ENCODE results near the gene PPP6R2. TPM values are rescaled to one million over a fixed set of nuclear protein-coding genes. Genes with fewer than 3 reads are reported as not detected.

PPP6R2 gene
- total and polyA plus RNA-seq, 2 donors, result 45.4 to 45.7 TPM

- WGBS, result 96% methylated on average over 17 of the region's 17 CpGs
- Histone ChIP-seq H3K4me3 (ENCODE audit: low read length in 2 of 2) (no peak overlapping the region), H3K4me1 (ENCODE audit: control insufficient read depth in 2 of 2, insufficient read depth in 2 of 2, low read length in 2 of 2) (peaks cover 0 to 16% of the 10 kb centered on the region in 2 donors), H3K36me3 (ENCODE audit: control insufficient read depth in 2 of 2, insufficient read depth in 2 of 2, low read length in 1 of 2) (peaks cover 84 to 90% of the 10 kb centered on the region in 2 donors), H3K27me3 (ENCODE audit: control insufficient read depth in 2 of 2, insufficient read depth in 1 of 2, low read length in 1 of 2) (no peaks in the 10 kb centered on the region), H3K9me3 (ENCODE audit: control insufficient read depth in 2 of 2, insufficient read depth in 1 of 2, low read length in 1 of 2) (no peaks in the 10 kb centered on the region), H3K27ac (ENCODE audit: low read depth in 1 of 2, low read length in 1 of 2) (no peak overlapping the region)
- DNase-seq (ENCODE audit: low read depth in 6 of 9, low spot score in 9 of 9), result no peak
Observed at GRCh38 chr22:50441428-50441993, 98.4 kb downstream of the PPP6R2 start.

GRCh38 chr22:50443197-50443596 lies 100.1 kb downstream of the PPP6R2 start:
- 93% methylated on average over 15 of the region's 15 CpGs for WGBS
- no peak for DNase-seq (ENCODE audit: low read depth in 6 of 9, low spot score in 9 of 9)

GRCh38 chr22:50443801-50444625 lies 100.9 kb downstream of the PPP6R2 start:
- H3K4me1 ChIP-seq (ENCODE audit: control insufficient read depth in 2 of 2, insufficient read depth in 2 of 2, low read length in 2 of 2), result peaks cover 0 to 16% of the 10 kb centered on the region in 2 donors
- H3K27me3 ChIP-seq (ENCODE audit: control insufficient read depth in 2 of 2, insufficient read depth in 1 of 2, low read length in 1 of 2), result no peaks in the 10 kb centered on the region
- H3K4me3 ChIP-seq (ENCODE audit: low read length in 2 of 2), result no peak overlapping the region
- H3K36me3 ChIP-seq (ENCODE audit: control insufficient read depth in 2 of 2, insufficient read depth in 2 of 2, low read length in 1 of 2), result peaks cover 84 to 90% of the 10 kb centered on the region in 2 donors
- WGBS, result 90% methylated on average over 28 of the region's 28 CpGs
- no peak for DNase-seq (ENCODE audit: low read depth in 6 of 9, low spot score in 9 of 9)
- no peak overlapping the region for H3K27ac ChIP-seq (ENCODE audit: low read depth in 1 of 2, low read length in 1 of 2)
- no peaks in the 10 kb centered on the region for H3K9me3 ChIP-seq (ENCODE audit: control insufficient read depth in 2 of 2, insufficient read depth in 1 of 2, low read length in 1 of 2)

More at GRCh38 chr22:50443197-50443596, 100.1 kb downstream of the PPP6R2 start:
- Histone ChIP-seq H3K36me3 (ENCODE audit: control insufficient read depth in 2 of 2, insufficient read depth in 2 of 2, low read length in 1 of 2) (peaks cover 84 to 90% of the 10 kb centered on the region in 2 donors), H3K4me1 (ENCODE audit: control insufficient read depth in 2 of 2, insufficient read depth in 2 of 2, low read length in 2 of 2) (peaks cover 0 to 16% of the 10 kb centered on the region in 2 donors), H3K27ac (ENCODE audit: low read depth in 1 of 2, low read length in 1 of 2) (no peak overlapping the region), H3K27me3 (ENCODE audit: control insufficient read depth in 2 of 2, insufficient read depth in 1 of 2, low read length in 1 of 2) (no peaks in the 10 kb centered on the region), H3K4me3 (ENCODE audit: low read length in 2 of 2) (no peak overlapping the region), H3K9me3 (ENCODE audit: control insufficient read depth in 2 of 2, insufficient read depth in 1 of 2, low read length in 1 of 2) (no peaks in the 10 kb centered on the region)

GRCh38 chr22:50444663-50445062 lies 101.5 kb downstream of the PPP6R2 start:
- 91% methylated on average over 5 of the region's 5 CpGs for WGBS
- no peak for DNase-seq (ENCODE audit: low read depth in 6 of 9, low spot score in 9 of 9)
- Histone ChIP-seq H3K4me1 (ENCODE audit: control insufficient read depth in 2 of 2, insufficient read depth in 2 of 2, low read length in 2 of 2) (peaks cover 0 to 17% of the 10 kb centered on the region in 2 donors), H3K36me3 (ENCODE audit: control insufficient read depth in 2 of 2, insufficient read depth in 2 of 2, low read length in 1 of 2) (peaks cover 79 to 90% of the 10 kb centered on the region in 2 donors), H3K9me3 (ENCODE audit: control insufficient read depth in 2 of 2, insufficient read depth in 1 of 2, low read length in 1 of 2) (no peaks in the 10 kb centered on the region), H3K27ac (ENCODE audit: low read depth in 1 of 2, low read length in 1 of 2) (peak overlapping the region in 1 of 2 donors; percentile 58), H3K4me3 (ENCODE audit: low read length in 2 of 2) (no peak overlapping the region), H3K27me3 (ENCODE audit: control insufficient read depth in 2 of 2, insufficient read depth in 1 of 2, low read length in 1 of 2) (no peaks in the 10 kb centered on the region)

GRCh38 chr22:50445071-50445879 lies 102.1 kb downstream of the PPP6R2 start:
- peak in 5 of 9 donors; percentile 10 to 71 (median 48) for DNase-seq (ENCODE audit: low read depth in 6 of 9, low spot score in 9 of 9)

GRCh38 chr22:50445880-50446707 lies 103.0 kb downstream of the PPP6R2 start:
- Histone ChIP-seq H3K27me3 (ENCODE audit: control insufficient read depth in 2 of 2, insufficient read depth in 1 of 2, low read length in 1 of 2) (no peaks in the 10 kb centered on the region), H3K4me3 (ENCODE audit: low read length in 2 of 2) (no peak overlapping the region), H3K36me3 (ENCODE audit: control insufficient read depth in 2 of 2, insufficient read depth in 2 of 2, low read length in 1 of 2) (peaks cover 79 to 83% of the 10 kb centered on the region in 2 donors), H3K9me3 (ENCODE audit: control insufficient read depth in 2 of 2, insufficient read depth in 1 of 2, low read length in 1 of 2) (no peaks in the 10 kb centered on the region), H3K27ac (ENCODE audit: low read depth in 1 of 2, low read length in 1 of 2) (no peak overlapping the region), H3K4me1 (ENCODE audit: control insufficient read depth in 2 of 2, insufficient read depth in 2 of 2, low read length in 2 of 2) (peaks cover 0 to 21% of the 10 kb centered on the region in 2 donors)
- 92% methylated on average over 17 of the region's 17 CpGs for WGBS
- DNase-seq (ENCODE audit: low read depth in 6 of 9, low spot score in 9 of 9), result no peak

More at GRCh38 chr22:50445071-50445879, 102.1 kb downstream of the PPP6R2 start:
- Histone ChIP-seq H3K27ac (ENCODE audit: low read depth in 1 of 2, low read length in 1 of 2) (peak overlapping the region in 1 of 2 donors; percentile 58), H3K36me3 (ENCODE audit: control insufficient read depth in 2 of 2, insufficient read depth in 2 of 2, low read length in 1 of 2) (peaks cover 79 to 89% of the 10 kb centered on the region in 2 donors), H3K4me1 (ENCODE audit: control insufficient read depth in 2 of 2, insufficient read depth in 2 of 2, low read length in 2 of 2) (peaks cover 0 to 21% of the 10 kb centered on the region in 2 donors), H3K27me3 (ENCODE audit: control insufficient read depth in 2 of 2, insufficient read depth in 1 of 2, low read length in 1 of 2) (no peaks in the 10 kb centered on the region), H3K4me3 (ENCODE audit: low read length in 2 of 2) (no peak overlapping the region), H3K9me3 (ENCODE audit: control insufficient read depth in 2 of 2, insufficient read depth in 1 of 2, low read length in 1 of 2) (no peaks in the 10 kb centered on the region)
- WGBS, result 66% methylated on average over 30 of the region's 30 CpGs

- H3K27ac ChIP-seq (ENCODE audit: low read depth in 1 of 2, low read length in 1 of 2), result no peak overlapping the region
Observed at GRCh38 chr22:50446708-50447575, 103.8 kb downstream of the PPP6R2 start.

More at GRCh38 chr22:50446708-50447575, 103.8 kb downstream of the PPP6R2 start:
- no peak for DNase-seq (ENCODE audit: low read depth in 6 of 9, low spot score in 9 of 9)
- WGBS, result 98% methylated on average over 54 of the region's 54 CpGs
- H3K36me3 ChIP-seq (ENCODE audit: control insufficient read depth in 2 of 2, insufficient read depth in 2 of 2, low read length in 1 of 2), result peaks cover 75 to 83% of the 10 kb centered on the region in 2 donors
- peaks cover 0 to 21% of the 10 kb centered on the region in 2 donors for H3K4me1 ChIP-seq (ENCODE audit: control insufficient read depth in 2 of 2, insufficient read depth in 2 of 2, low read length in 2 of 2)
- H3K27me3 ChIP-seq (ENCODE audit: control insufficient read depth in 2 of 2, insufficient read depth in 1 of 2, low read length in 1 of 2), result no peaks in the 10 kb centered on the region
- H3K9me3 ChIP-seq (ENCODE audit: control insufficient read depth in 2 of 2, insufficient read depth in 1 of 2, low read length in 1 of 2), result no peaks in the 10 kb centered on the region
- no peak overlapping the region for H3K4me3 ChIP-seq (ENCODE audit: low read length in 2 of 2)

Measured in thymus (tissue), 11 donors.